GM13976 (cell line): ENCODE data around the gene SMYD3.
"Not testable (repeated sequence)": the region's sequence is repeated elsewhere in the genome, so short reads cannot be mapped to it uniquely, and the experiment has no call there.

Experiments used
- DNase-seq: peaks from one replicate; pipeline ENCODE4 v3.0.0; 2012; ENCODE audit warnings: low spot score
- in situ Hi-C: fragments of 300-500 bp; cut with MboI; formaldehyde crosslinking; loops from one replicate; pipeline ENCODE4 v1.12.0; 2022; ENCODE audit warnings: low sequenced_read_pairs, mixed read lengths, inconsistent platforms; ENCODE audit not compliant: unreplicated experiment
- TF ChIP-seq, protein P1 (sequence below): IDR thresholded peaks from 2 replicates; pipeline ENCODE4 v1.5.1; 2012; ENCODE audit warnings: borderline replicate concordance, mild to moderate bottlenecking; ENCODE audit not compliant: insufficient read depth; ENCODE audit errors: extremely low read depth, missing control alignments, control extremely low read depth

Gene SMYD3

GRCh38 chr1:246032984-246033383, 474.1 kb downstream of the SMYD3 start:
- no peak for DNase-seq
- in situ Hi-C loops = no loop called here
- TF ChIP-seq, protein P1, sequence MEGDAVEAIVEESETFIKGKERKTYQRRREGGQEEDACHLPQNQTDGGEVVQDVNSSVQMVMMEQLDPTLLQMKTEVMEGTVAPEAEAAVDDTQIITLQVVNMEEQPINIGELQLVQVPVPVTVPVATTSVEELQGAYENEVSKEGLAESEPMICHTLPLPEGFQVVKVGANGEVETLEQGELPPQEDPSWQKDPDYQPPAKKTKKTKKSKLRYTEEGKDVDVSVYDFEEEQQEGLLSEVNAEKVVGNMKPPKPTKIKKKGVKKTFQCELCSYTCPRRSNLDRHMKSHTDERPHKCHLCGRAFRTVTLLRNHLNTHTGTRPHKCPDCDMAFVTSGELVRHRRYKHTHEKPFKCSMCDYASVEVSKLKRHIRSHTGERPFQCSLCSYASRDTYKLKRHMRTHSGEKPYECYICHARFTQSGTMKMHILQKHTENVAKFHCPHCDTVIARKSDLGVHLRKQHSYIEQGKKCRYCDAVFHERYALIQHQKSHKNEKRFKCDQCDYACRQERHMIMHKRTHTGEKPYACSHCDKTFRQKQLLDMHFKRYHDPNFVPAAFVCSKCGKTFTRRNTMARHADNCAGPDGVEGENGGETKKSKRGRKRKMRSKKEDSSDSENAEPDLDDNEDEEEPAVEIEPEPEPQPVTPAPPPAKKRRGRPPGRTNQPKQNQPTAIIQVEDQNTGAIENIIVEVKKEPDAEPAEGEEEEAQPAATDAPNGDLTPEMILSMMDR = no peak

DNA sequence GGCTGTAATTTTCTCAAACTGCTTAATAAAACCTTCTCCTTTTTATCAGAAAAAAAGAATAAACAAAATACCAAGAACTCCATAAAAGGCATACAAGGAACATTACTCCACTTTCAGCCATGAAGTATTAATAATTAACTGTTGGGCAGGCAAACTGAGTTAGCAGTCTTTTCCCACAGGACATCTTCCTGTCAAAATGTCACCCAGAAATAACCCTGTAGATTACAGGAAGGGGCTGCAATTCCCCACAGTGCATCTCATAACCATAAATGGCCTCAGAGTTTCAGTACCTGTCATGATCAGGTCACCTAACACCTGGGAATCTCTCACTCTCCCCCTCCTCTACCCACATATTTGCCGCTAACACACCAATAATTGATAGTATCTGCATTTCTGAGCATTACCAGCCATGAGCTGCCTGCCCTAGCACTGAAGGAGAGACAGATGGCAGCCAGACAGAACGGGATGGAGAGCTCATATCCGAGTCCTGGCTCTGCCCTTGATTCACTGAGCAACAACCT, 475.0 kb downstream of the SMYD3 start:
- in situ Hi-C loops = no loop called here
- TF ChIP-seq, protein P1 = no peak
- no peak for DNase-seq

GRCh38 chr1:246029616-246030015, 477.5 kb downstream of the SMYD3 start:
- no peak for DNase-seq
- TF ChIP-seq, protein P1 = no peak
- in situ Hi-C loops = no loop called here

DNA sequence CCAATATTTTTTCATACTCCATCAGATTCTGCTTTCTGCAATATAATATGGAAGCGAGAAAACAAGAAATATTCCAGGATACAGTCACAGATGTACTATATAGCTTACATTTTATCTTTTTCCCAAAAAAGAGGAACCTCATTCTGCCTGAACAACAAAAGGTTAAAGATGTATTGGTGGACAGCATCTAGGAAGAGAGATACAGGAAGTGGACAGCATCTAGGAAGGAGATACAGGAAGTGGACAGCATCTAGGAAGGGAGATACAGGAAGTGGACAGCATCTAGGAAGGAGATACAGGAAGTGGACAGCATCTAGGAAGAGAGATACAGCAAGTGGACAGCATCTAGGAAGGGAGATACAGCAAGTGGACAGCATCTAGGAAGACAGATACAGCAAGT, 483.0 kb downstream of the SMYD3 start:
- in situ Hi-C loops = loop anchor here (25.0 kb wide), 1 partner anchor 263 kb away; no protein-coding TSS in a partner anchor
- DNase-seq = not testable (repeated sequence)

DNA sequence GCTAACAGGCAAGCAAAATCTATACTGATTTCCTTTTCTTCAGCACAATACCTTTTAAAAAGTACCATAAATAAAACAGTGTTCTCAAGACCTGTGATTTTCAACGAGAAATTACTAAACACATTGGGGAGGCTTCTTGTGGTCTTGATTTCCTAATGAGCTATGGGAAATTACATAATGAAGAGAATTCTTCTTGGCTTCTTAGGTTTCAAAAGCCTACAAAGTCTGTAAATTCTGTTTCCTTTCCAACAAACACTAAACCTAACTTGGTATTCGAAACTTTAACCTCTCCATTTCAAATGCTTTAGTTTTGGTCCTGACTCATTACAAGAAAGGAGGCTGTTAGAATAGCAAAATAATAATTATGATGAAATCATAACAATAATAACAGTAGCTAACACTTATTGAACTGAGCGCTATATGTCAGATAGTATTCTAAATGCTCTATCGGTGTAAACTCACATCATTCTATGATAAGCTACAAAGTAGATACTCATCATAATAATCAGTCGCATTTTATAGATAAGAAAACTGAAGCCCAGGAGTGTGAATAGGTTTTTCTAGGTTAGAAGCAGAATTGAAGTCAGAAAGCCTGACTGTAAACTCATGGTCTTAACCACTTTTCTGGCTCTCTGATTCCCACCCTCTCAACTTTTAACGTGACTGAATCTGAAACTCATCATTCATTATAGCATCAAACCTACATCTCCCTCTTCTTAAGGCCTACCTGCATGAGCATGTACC, 486.7 kb downstream of the SMYD3 start:
- TF ChIP-seq, protein P1 = no peak
- DNase-seq = no peak
- in situ Hi-C loops = loop anchor here (25.0 kb wide), 1 partner anchor 267 kb away; no protein-coding TSS in a partner anchor

GRCh38 chr1:246018146-246018545, 488.9 kb downstream of the SMYD3 start:
- no peak for DNase-seq
- TF ChIP-seq, protein P1 = no peak

GRCh38 chr1:246012341-246012740, 494.7 kb downstream of the SMYD3 start:
- in situ Hi-C loops = loop anchor here (10.0 to 25.0 kb wide), 2 partner anchors 275 to 442 kb away; no protein-coding TSS in a partner anchor

More at GRCh38 chr1:246018146-246018545, 488.9 kb downstream of the SMYD3 start:
- in situ Hi-C loops = loop anchor here (10.0 to 25.0 kb wide), 2 partner anchors 269 to 437 kb away; no protein-coding TSS in a partner anchor

More at GRCh38 chr1:246012341-246012740, 494.7 kb downstream of the SMYD3 start:
- TF ChIP-seq, protein P1 = peak; percentile 57
- peak; percentile 58 for DNase-seq
